Measurements from ENCODE around the gene MRPS18A.
A peak's percentile ranks its signal among the peaks of the same experiment; 100 is the strongest.
"Not testable (repeated sequence)": the region's sequence is repeated elsewhere in the genome, so short reads cannot be mapped to it uniquely, and the experiment has no call there.

The MRPS18A gene

GRCh38 chr6:43671801-43672690 is 15.5 kb downstream of the MRPS18A start:
- DNase-seq (ENCODE audit: low read depth in 3 of 3, low spot score in 1 of 3) = no peak

DNA sequence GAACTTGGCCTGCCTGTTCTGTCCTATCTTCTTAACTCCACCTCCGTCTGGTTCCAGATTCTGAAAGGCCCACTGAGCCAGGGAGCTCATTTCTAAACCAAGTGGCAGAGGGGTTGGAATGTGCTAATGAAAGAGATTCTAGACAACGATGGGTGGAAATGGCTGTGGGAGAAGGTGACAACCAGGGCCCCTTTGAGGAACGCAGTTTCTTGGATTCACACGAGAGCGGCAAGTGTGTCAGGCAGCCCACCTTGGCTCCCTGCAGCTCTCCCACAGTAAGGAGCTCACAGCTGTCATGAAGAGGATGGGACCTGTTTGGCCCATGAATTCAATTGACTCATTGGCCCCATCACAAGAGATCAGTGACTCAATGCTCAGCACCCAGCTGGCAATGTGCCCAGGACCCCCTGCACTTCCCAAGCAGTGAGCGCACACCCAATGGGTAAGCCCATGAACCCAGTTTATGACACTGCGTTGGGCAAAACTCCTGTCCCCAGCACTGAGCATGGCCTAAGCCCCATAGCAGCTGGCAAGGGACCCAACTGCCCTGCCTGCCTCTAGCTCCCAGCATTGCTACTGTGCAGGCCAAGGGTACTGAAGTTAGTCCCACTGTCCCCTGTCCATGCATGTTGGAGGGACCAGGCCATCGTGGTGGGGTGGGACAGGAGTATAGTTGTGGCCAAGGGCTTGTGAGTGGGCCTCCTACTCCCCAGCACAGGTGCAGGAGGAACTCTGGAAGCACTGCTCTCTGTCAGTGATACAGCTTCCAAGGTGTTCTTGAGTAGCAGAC is 16.4 kb downstream of the MRPS18A start:
- DNase-seq (ENCODE audit: low read depth in 3 of 3, low spot score in 1 of 3) = no peak

DNA sequence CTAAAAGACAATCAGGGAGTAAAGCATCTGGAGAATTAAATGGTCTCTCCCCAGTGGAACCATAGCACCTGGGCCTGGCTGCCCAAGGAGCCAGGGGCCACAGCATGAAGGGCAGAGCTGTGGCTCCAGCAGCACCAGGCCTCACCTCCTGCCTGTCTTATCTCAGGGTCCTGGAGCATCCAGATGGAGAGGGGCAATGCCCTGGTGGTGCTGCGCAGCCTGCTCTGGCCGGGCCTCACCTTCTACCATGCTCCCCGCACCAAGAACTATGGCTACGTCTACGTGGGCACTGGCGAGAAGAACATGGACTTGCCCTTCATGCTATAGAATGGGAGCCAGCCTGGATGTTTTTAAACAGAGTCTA is 17.0 kb downstream of the MRPS18A start:
- DNase-seq (ENCODE audit: low read depth in 3 of 3, low spot score in 1 of 3) = no peak

GRCh38 chr6:43669922-43670622 is 17.5 kb downstream of the MRPS18A start:
- no peak for DNase-seq (ENCODE audit: low read depth in 3 of 3, low spot score in 1 of 3)

- DNase-seq (ENCODE audit: low read depth in 3 of 3, low spot score in 1 of 3) = no peak
Observed at GRCh38 chr6:43669050-43669921, 18.3 kb downstream of the MRPS18A start.

DNA sequence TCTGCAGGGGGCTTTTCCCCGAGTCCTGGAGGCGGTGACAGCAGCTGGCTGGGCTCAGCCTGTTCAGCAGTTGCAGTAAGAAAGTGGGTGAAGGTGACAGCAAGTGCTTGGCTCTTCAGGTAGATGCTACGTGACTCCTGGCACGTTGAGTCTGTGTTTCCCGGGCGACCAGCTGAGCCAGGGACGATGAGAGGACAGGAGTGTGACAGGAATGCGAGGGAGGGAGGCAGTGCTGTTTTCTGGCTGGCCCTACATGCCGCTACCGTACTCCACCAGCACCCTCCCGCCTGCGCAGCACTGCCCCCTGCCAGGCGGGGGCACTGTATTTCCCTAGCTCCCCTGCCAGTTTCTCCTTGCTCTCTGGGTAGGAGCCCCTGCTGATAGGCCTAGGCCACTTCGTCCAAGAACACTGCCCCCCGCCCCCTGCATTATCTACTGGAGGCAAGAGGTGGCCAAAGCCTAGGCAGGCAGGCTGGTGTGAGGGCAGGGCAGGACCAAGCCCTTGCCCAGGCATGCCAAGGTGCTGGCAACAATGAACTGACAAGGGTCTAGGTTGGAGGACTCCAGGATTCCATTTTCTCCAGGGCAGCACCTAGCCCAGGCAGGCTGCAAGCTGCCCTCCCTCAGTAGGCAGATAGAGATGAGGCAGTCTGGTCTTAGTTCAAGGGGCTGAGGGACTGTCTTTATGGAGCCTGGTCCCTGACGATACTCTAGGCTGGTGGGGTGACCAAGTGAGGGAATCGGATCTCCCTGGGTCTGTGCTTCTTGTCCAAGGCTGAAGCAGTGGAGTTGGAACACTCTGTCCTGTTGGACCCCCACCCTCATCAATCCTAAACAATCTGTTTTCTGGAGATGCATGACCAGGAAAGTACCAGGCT is 19.2 kb downstream of the MRPS18A start:
- peak in 1 of 3 donors; percentile 33 for DNase-seq (ENCODE audit: low read depth in 3 of 3, low spot score in 1 of 3)

DNA sequence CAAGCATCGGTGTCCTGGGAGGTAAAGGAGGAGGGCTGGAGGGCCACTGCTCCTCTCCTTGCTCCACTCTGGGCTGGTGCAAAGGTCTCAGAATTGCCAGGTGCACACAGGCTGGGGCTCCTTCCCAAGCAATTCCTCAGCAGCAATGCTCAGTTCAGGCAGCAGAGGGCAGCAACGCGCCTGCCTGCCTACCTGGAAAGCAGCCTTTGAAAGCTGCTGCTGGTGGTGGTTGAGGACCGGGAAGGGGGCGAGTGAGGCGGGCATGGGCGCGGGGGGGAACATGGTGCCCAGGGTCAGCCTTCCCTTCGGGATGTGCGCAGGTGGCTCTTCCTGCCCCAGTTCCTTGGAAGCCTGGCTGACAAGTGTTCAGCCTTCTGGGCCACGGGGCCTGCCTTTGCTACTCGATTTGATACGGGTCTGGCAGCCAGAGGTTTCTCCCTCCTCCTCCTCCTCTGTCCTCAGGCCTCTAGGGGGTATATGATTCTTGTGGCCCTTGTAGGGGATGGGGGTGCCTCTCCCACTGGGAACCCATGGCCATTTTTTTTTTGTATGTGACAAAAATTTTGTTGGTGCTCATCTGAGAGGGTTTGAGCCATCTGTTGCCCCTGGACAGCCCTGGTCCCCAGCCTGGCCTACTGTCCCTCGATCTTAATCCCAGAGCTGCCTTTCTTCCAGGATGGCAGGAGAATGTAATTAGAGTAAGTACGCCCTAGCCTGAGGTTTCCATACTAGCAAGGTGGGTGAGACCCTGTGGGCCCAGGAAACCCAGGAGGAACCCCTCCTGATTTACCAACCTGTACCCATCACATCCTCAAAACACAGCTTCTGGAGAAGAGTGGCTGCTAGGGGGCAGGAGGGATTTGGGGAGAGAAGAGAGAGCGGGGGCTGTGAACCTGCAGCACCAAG is 20.1 kb downstream of the MRPS18A start:
- DNase-seq (ENCODE audit: low read depth in 3 of 3, low spot score in 1 of 3) = peak; percentile 37 to 85 (median 47)

GRCh38 chr6:43666196-43666920 is 21.2 kb downstream of the MRPS18A start:
- no peak for DNase-seq (ENCODE audit: low read depth in 3 of 3, low spot score in 1 of 3)

DNA sequence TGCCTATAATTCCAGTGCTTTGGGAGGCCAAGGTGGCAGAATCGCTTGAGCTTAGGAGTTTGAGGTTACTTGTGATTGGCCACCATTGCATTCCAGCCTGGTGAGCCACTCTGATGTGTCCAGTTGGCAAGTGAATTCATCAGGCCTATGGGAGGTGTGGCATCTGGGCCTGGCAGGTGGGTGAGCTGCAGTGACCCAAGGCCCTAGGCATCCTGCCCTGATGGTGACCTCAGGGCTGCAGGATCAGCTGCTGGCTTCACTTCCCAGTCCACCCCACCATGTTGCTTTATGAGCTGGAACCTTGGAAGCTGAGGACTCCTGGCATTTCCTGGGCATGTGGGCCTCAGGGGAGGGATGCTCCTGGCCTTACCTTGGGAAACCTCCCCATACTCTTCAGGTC is 22.2 kb downstream of the MRPS18A start:
- DNase-seq (ENCODE audit: low read depth in 3 of 3, low spot score in 1 of 3) = no peak

- not testable (repeated sequence) for DNase-seq (ENCODE audit: low read depth in 3 of 3, low spot score in 1 of 3)
Observed at GRCh38 chr6:43662948-43663347, 24.6 kb downstream of the MRPS18A start.

- no peak for DNase-seq (ENCODE audit: low read depth in 3 of 3, low spot score in 1 of 3)
Observed at GRCh38 chr6:43658161-43658560, 29.4 kb downstream of the MRPS18A start.

- no peak for DNase-seq (ENCODE audit: low read depth in 3 of 3, low spot score in 1 of 3)
Observed at GRCh38 chr6:43657221-43657802, 30.3 kb downstream of the MRPS18A start.

DNA sequence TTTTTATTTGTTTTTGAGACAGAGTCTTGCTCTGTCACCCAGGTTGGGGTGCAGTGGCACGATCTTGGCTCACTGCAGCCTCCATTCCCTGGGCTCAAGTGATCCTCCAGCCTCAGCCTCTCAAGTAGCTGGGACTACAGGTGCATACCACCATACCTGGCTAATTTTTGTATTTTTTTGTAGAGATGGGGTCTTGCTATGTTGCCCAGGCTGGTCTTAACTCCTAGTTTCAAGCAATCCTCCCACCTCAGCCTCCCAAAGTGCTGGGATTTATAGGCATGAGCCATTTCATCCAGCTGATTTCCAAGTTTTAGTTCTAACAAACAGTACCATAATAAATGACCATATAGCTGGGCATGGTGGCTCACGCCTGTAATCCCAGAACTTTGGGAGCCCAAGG is 34.8 kb downstream of the MRPS18A start:
- DNase-seq (ENCODE audit: low read depth in 3 of 3, low spot score in 1 of 3) = not testable (repeated sequence)

DNA sequence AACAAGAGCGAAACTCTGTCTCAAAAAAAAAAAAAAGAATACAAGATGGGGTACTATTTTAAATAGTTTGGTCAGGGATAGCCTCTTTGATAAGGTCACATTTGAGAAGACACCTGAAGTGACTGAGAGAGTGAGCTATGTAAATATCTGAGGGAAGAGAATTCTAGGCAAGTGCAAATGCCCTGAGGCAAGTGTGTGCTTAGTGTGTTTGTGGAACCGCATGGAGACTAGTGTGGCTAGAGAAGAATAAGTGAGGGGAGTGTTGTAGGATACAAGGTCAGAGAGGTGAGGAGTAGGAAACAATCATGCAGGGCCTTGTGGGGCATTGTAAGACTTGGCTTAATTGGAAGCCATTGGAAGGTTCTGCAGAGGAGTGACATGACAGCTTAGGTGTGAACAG is 39.3 kb downstream of the MRPS18A start:
- DNase-seq (ENCODE audit: low read depth in 3 of 3, low spot score in 1 of 3) = no peak

DNA sequence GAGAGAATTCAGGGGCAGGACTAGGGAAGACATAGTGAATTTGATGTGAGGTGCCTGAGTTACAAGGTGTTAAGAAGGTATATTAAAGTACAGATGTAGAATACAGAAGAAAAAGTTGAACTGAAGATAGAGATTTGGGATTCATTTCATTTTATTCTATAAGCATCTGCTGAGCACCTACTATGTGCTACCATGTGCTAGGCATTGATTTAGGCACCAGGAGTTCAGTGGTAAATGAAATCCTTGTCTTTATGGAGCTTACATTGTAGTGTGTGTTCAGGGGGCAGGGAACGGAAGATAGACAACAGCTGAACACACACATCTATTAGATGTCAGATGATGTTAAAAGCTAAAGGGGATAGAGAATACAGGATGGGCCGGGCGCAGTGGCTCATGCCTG is 40.0 kb downstream of the MRPS18A start:
- DNase-seq (ENCODE audit: low read depth in 3 of 3, low spot score in 1 of 3) = no peak

GRCh38 chr6:43645613-43645964 is 42.0 kb downstream of the MRPS18A start:
- DNase-seq (ENCODE audit: low read depth in 3 of 3, low spot score in 1 of 3) = no peak

GRCh38 chr6:43644940-43645612 is 42.5 kb downstream of the MRPS18A start, which contains the start of gene RSPH9:
Gene RSPH9, plus strand, starts transcription at chr6:43645036. Its CDS starts 63 bp downstream, at chr6:43645099.
- peak in 2 of 3 donors; percentile 18 to 52 for DNase-seq (ENCODE audit: low read depth in 3 of 3, low spot score in 1 of 3)

All from stimulated activated CD4-positive, alpha-beta T cell treated with anti-CD3 and anti-CD28 coated beads, TNF-alpha, amount 100 ng/mL, for 1 hour (primary cell).